HG02840 (cell line): ENCODE results near the gene FKBP15.
"Not testable (repeated sequence)": the region's sequence is repeated elsewhere in the genome, so short reads cannot be mapped to it uniquely, and the experiment has no call there.

ENCODE experiments used
- ATAC-seq: cut with Tn5 transposase; IDR thresholded peaks from one replicate; pipeline ENCODE4 v1.9.1; 2021; ENCODE audit warnings: mild to moderate bottlenecking, moderate library complexity, moderate number of reproducible peaks; ENCODE audit not compliant: unreplicated experiment, low FRiP score

The FKBP15 gene

GRCh38 chr9:113235701-113236255 is 14.7 kb upstream of the FKBP15 start:
- not testable (repeated sequence) for ATAC-seq

GRCh38 chr9:113231701-113232100 is 10.6 kb upstream of the FKBP15 start:
- no peak for ATAC-seq

- ATAC-seq: no peak
Observed at GRCh38 chr9:113228130-113228665, 7.1 kb upstream of the FKBP15 start.

GRCh38 chr9:113227436-113227835 is 6.4 kb upstream of the FKBP15 start:
- no peak for ATAC-seq

- ATAC-seq: no peak
Observed at GRCh38 chr9:113223963-113224362, 2.9 kb upstream of the FKBP15 start.

- ATAC-seq: no peak
Observed at GRCh38 chr9:113222482-113222841, 1.4 kb upstream of the FKBP15 start.

GRCh38 chr9:113221800-113222481 is 864 bp upstream of the FKBP15 start:
- ATAC-seq: no peak

GRCh38 chr9:113220467-113221002 is 542 bp downstream of the FKBP15 start:
- ATAC-seq: no peak

- no peak for ATAC-seq
Observed at GRCh38 chr9:113219969-113220368, 1.1 kb downstream of the FKBP15 start.

- peak; percentile 35 for ATAC-seq
Observed at GRCh38 chr9:113219186-113219936, 1.7 kb downstream of the FKBP15 start.

- no peak for ATAC-seq
Observed at GRCh38 chr9:113216406-113216805, 4.7 kb downstream of the FKBP15 start.

- ATAC-seq: no peak
Observed at GRCh38 chr9:113215132-113215531, 5.9 kb downstream of the FKBP15 start.

- no peak for ATAC-seq
Observed at GRCh38 chr9:113210815-113211214, 10.3 kb downstream of the FKBP15 start.

- no peak for ATAC-seq
Observed at GRCh38 chr9:113205861-113206260, 15.2 kb downstream of the FKBP15 start.

GRCh38 chr9:113205432-113205831 is 15.6 kb downstream of the FKBP15 start:
- ATAC-seq: no peak

GRCh38 chr9:113199683-113200329 is 21.3 kb downstream of the FKBP15 start:
- ATAC-seq: no peak

- no peak for ATAC-seq
Observed at GRCh38 chr9:113192455-113192854, 28.6 kb downstream of the FKBP15 start.

- no peak for ATAC-seq
Observed at GRCh38 chr9:113187929-113188595, 33.0 kb downstream of the FKBP15 start.

GRCh38 chr9:113186137-113186755 is 34.8 kb downstream of the FKBP15 start:
- ATAC-seq: no peak

GRCh38 chr9:113185271-113185670 is 35.8 kb downstream of the FKBP15 start:
- ATAC-seq: no peak
